Osteoblast (primary cell): ENCODE data around the gene TRIP4. TPM values are rescaled to one million over a fixed set of nuclear protein-coding genes. Genes with fewer than 3 reads are reported as not detected.
"Not testable (repeated sequence)": the region's sequence is repeated elsewhere in the genome, so short reads cannot be mapped to it uniquely, and the experiment has no call there.

Experiments used
- DNase-seq: peaks from one replicate; pipeline ENCODE4 v3.0.0; 2011; ENCODE audit warnings: low spot score, mixed read lengths; ENCODE audit not compliant: insufficient read length; ENCODE audit errors: missing footprints
- H2AFZ ChIP-seq: 2 replicates; pipeline ENCODE4 v1.6.0; 2011; ENCODE audit warnings: mild to moderate bottlenecking, low read length
- H3K27ac ChIP-seq: 2 replicates; pipeline ENCODE4 v1.5.1; 2011; ENCODE audit warnings: mild to moderate bottlenecking, low read depth, low read length, moderate library complexity
- H3K27me3 ChIP-seq: 2 replicates; pipeline ENCODE4 v1.6.0; 2012; ENCODE audit warnings: mild to moderate bottlenecking, control low read depth, inconsistent platforms, low read length, moderate library complexity; ENCODE audit not compliant: insufficient read depth
- H3K36me3 ChIP-seq: 2 replicates; pipeline ENCODE4 v1.5.1; 2011; ENCODE audit warnings: mild to moderate bottlenecking, low read length, control low read depth, moderate library complexity; ENCODE audit not compliant: insufficient read depth
- H3K4me1 ChIP-seq: 2 replicates; pipeline ENCODE4 v1.5.1; 2011; ENCODE audit warnings: mild to moderate bottlenecking, low read length, control low read depth, moderate library complexity; ENCODE audit not compliant: insufficient read depth
- H3K4me2 ChIP-seq: 2 replicates; pipeline ENCODE4 v1.6.0; 2011; ENCODE audit warnings: mild to moderate bottlenecking, low read length; ENCODE audit not compliant: insufficient read depth
- H3K4me3 ChIP-seq: fragments of 200-600 bp; sonication (generic); 3 replicates; pipeline ENCODE4 v1.5.1; 2012; ENCODE audit warnings: mild to moderate bottlenecking, low read length, inconsistent platforms; ENCODE audit not compliant: insufficient read depth
- H3K79me2 ChIP-seq: 2 replicates; pipeline ENCODE4 v1.6.0; 2012; ENCODE audit warnings: mild to moderate bottlenecking, low read length, control low read depth, inconsistent platforms; ENCODE audit not compliant: insufficient read depth
- H3K9me3 ChIP-seq: 2 replicates; pipeline ENCODE4 v1.5.1; 2011; ENCODE audit warnings: low read depth, low read length, control low read depth
- H4K20me1 ChIP-seq: 2 replicates; pipeline ENCODE4 v1.6.0; 2012; ENCODE audit warnings: mild to moderate bottlenecking, low read length, control low read depth; ENCODE audit not compliant: insufficient read depth
- total RNA-seq: library from RNA; depleted of rRNA; stranded (reverse); fragments of >200 nt; gene quantifications from 2 replicates; pipeline ENCODE4 v1.2.3, GENCODE V29; 2012
- TF ChIP-seq, protein P1 (sequence below): IDR thresholded peaks from 2 replicates; pipeline ENCODE4 v1.5.1; 2011; ENCODE audit warnings: mild to moderate bottlenecking, low read depth, low read length, moderate library complexity; ENCODE audit errors: extremely low read depth

The TRIP4 gene
- total RNA-seq, 1 donor = 10.9 TPM

- peaks cover 17% of the 10 kb centered on the region for H3K4me1 ChIP-seq
- peaks cover 5% of the 10 kb centered on the region for H4K20me1 ChIP-seq
- no peaks in the 10 kb centered on the region for H3K9me3 ChIP-seq
- no peaks in the 10 kb centered on the region for H3K36me3 ChIP-seq
- peaks cover 46% of the 10 kb centered on the region for H3K79me2 ChIP-seq
- peak; percentile 95 for DNase-seq
- peak within 1 kb of the TSS; percentile 98 for H3K4me2 ChIP-seq
- H3K4me3 ChIP-seq = peak within 1 kb of the TSS; percentile 84
- TF ChIP-seq, protein P1, sequence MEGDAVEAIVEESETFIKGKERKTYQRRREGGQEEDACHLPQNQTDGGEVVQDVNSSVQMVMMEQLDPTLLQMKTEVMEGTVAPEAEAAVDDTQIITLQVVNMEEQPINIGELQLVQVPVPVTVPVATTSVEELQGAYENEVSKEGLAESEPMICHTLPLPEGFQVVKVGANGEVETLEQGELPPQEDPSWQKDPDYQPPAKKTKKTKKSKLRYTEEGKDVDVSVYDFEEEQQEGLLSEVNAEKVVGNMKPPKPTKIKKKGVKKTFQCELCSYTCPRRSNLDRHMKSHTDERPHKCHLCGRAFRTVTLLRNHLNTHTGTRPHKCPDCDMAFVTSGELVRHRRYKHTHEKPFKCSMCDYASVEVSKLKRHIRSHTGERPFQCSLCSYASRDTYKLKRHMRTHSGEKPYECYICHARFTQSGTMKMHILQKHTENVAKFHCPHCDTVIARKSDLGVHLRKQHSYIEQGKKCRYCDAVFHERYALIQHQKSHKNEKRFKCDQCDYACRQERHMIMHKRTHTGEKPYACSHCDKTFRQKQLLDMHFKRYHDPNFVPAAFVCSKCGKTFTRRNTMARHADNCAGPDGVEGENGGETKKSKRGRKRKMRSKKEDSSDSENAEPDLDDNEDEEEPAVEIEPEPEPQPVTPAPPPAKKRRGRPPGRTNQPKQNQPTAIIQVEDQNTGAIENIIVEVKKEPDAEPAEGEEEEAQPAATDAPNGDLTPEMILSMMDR = peak; percentile 59
- H2AFZ ChIP-seq = peak within 1 kb of the TSS; percentile 99
- H3K27me3 ChIP-seq = no peaks in the 10 kb centered on the region
- H3K27ac ChIP-seq = peak within 1 kb of the TSS; percentile 87
Measured at GRCh38 chr15:64355944-64356709, 31.5 kb upstream of the TRIP4 start, which contains the start of gene CSNK1G1. Gene CSNK1G1, minus strand, starts transcription at chr15:64356173. Its CDS starts 55,674 bp downstream, at chr15:64300499.

DNA sequence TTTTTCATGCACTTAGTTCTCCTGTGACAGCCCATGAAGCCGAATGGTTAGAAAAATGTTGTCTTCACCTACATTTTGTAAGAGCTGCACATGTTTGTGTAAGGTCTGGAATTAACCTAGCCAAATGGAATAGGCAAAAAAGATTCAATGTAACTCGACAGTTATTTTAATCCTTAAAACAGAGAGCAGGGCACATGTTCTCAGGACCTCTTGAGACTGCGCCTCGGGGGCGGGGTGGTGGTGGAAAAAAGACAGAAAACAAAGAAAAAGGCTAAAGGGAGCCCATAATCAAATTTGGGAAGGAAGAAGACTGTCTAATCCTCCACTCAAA, 31.0 kb upstream of the TRIP4 start:
- Histone ChIP-seq H3K36me3 (no peaks in the 10 kb centered on the region), H3K27ac (peak overlapping the region; percentile 87), H3K79me2 (peaks cover 41% of the 10 kb centered on the region), H2AFZ (peak overlapping the region; percentile 99), H3K27me3 (no peaks in the 10 kb centered on the region), H3K9me3 (no peaks in the 10 kb centered on the region), H3K4me1 (peaks cover 13% of the 10 kb centered on the region), H3K4me2 (peak overlapping the region; percentile 98), H4K20me1 (peaks cover 5% of the 10 kb centered on the region), H3K4me3 (peak overlapping the region; percentile 84)
- no peak for DNase-seq
- TF ChIP-seq, protein P1 = no peak

DNA sequence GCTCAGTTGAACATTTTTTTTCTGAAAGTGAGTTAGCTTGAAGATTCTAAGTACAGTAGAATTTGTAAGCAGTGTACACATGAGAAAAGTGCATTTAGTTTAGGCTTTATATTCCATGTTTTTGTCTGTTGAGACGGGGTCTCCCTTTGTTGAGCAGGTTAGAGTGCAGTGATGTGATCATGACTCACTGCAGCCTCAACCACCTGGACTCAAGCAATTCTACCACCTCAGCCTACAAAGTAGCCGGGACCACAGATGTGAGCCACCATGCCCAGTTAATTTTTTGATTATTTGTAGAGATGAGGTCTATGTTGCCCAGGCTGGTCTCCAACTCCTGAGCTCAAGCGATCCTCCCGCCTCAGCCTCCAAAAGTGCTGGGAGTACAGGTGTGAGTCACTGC, 26.4 kb upstream of the TRIP4 start:
- TF ChIP-seq, protein P1 = no peak
- Histone ChIP-seq H3K27ac (no peak overlapping the region), H3K9me3 (no peaks in the 10 kb centered on the region), H3K4me3 (no peak overlapping the region), H3K4me2 (no peak overlapping the region), H2AFZ (peak overlapping the region; percentile 31), H3K4me1 (peaks cover 5% of the 10 kb centered on the region), H3K36me3 (no peaks in the 10 kb centered on the region), H4K20me1 (no peaks in the 10 kb centered on the region), H3K27me3 (no peaks in the 10 kb centered on the region), H3K79me2 (no peaks in the 10 kb centered on the region)
- no peak for DNase-seq

DNA sequence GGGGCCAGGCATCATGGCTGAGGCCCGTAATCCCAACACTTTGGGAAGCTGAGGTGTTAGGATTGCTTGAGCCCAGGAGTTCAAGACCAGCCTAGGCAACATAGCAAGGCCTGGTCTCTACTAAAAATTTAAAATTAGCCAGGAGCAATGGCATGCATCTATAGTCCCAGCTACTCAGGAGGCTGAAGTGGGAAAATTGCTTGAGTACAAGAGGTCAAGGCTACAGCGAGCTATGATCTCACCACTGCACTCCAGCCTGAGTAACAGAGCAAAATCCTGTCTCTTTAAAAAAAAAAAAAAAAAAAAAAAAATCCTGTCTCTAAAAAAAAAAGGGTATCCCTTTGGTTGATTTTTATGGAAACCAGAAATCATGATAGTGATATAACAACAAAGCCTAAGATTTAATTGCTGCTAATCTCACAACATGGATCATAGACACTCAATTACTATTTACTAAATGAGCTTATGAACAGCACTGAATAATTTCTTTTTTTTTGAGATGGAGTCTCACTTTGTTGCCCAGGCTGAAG, 18.5 kb upstream of the TRIP4 start:
- H3K9me3 ChIP-seq = no peaks in the 10 kb centered on the region
- H2AFZ ChIP-seq = peak overlapping the region; percentile 56
- H3K79me2 ChIP-seq = peaks cover 3% of the 10 kb centered on the region
- H3K4me3 ChIP-seq = no peak overlapping the region
- H3K4me2 ChIP-seq = no peak overlapping the region
- H4K20me1 ChIP-seq = no peaks in the 10 kb centered on the region
- TF ChIP-seq, protein P1 = no peak
- no peak for DNase-seq
- H3K27me3 ChIP-seq = no peaks in the 10 kb centered on the region
- H3K4me1 ChIP-seq = no peaks in the 10 kb centered on the region
- H3K36me3 ChIP-seq = no peaks in the 10 kb centered on the region
- no peak overlapping the region for H3K27ac ChIP-seq

DNA sequence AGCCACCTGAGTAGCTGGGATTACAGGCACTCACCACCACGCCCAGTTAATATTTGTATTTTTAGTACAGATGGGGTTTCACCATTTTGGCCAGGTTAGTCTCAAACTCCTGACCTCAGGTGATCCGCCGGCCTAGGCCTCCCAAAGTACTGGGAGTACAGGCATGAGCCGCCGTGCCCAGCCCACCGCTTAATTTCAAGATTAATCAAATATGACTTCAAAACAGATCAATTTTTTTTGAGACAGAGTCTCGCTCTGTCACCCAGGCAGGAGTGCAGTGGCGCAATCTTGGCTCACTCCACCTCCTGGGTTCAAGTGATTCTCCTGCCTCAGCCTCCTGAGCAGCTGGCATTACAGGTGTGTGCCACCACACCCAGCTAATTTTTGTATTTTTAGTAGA, 16.3 kb upstream of the TRIP4 start:
- not testable (repeated sequence) for H3K4me3 ChIP-seq, H4K20me1 ChIP-seq, H3K79me2 ChIP-seq, H2AFZ ChIP-seq, H3K27ac ChIP-seq, H3K9me3 ChIP-seq, H3K4me1 ChIP-seq, H3K27me3 ChIP-seq, DNase-seq, H3K36me3 ChIP-seq, H3K4me2 ChIP-seq
